HepG2 (cell line): Measurements from ENCODE around the gene NRGN. TPM values are rescaled to one million over a fixed set of nuclear protein-coding genes. Genes with fewer than 3 reads are reported as not detected.

Experiments
- ATAC-seq: fragments of 200-7000 bp; cut with Tn5 transposase; 3 replicates; pipeline ENCODE4 v1.9.1; 2020; ENCODE audit warnings: mild to moderate bottlenecking, moderate library complexity
- BruUV-seq: library from RNA; stranded (reverse); fragments of 400-500 nt; replicated peaks from 2 replicates; lab custom pipeline; 2021; lab: Mats Ljungman, UMichigan
- CTCF ChIA-PET: fragments of 300-600 bp; formaldehyde crosslinking; extraction: SDS; loops from one replicate; lab custom pipeline; 2021; ENCODE audit warnings: low total read pairs, inconsistent platforms, low intra/inter-chr PET ratio; lab: Yijun Ruan, JAX
- POLR2A ChIA-PET: fragments of 350-600 bp; sonication (Branson Sonifier 250); formaldehyde crosslinking; loops from one replicate; lab custom pipeline; 2020; ENCODE audit warnings: antibody characterized with exemption, inconsistent platforms; lab: Yijun Ruan, JAX
- DNase-seq: peaks from one replicate; pipeline ENCODE4 v3.0.0-alpha.2; 2015; ENCODE audit warnings: low spot score
- FAIRE-seq: peaks from 3 replicates; lab custom pipeline; 2011; peaks lifted over from hg19 to GRCh38; lab: Jason Lieb, UNC
- H2AFZ ChIP-seq: one replicate; pipeline ENCODE4 v1.6.1; 2011; ENCODE audit warnings: low read length, inconsistent platforms
- H3K27ac ChIP-seq: fragments of 300-600 bp; 3 replicates; pipeline ENCODE4 v1.8.0; 2011; ENCODE audit warnings: mixed run types, mild to moderate bottlenecking, mixed read lengths, low read length, inconsistent platforms; ENCODE audit not compliant: insufficient read depth; ENCODE audit errors: extremely low read length
- H3K27me3 ChIP-seq, 2 experiments: fragments of 200-600 bp in 1 of 2; 2 replicates in 1 of 2; 3 replicates in 1 of 2; pipeline versions ENCODE4 v1.6.0 to v1.8.0; 2011; ENCODE audit warnings: low read length in 2 of 2, mild to moderate bottlenecking in 2 of 2, moderate library complexity in 2 of 2, inconsistent platforms in 1 of 2; ENCODE audit not compliant: insufficient read depth in 2 of 2, control insufficient read depth in 1 of 2
- H3K36me3 ChIP-seq, 2 experiments: fragments of 200-600 bp in 1 of 2; replicated peaks in 1 of 2; 2 replicates in 1 of 2; 3 replicates in 1 of 2; pipeline versions ENCODE4 v1.5.1 to v1.8.0; 2011; ENCODE audit warnings: low read length in 2 of 2, inconsistent platforms in 1 of 2; ENCODE audit not compliant: insufficient read depth in 2 of 2, control insufficient read depth in 1 of 2
- H3K4me1 ChIP-seq: 2 replicates; pipeline ENCODE4 v1.5.1; 2012; ENCODE audit warnings: low read length, inconsistent platforms; ENCODE audit not compliant: insufficient read depth
- H3K4me2 ChIP-seq: 2 replicates; pipeline ENCODE4 v1.6.0; 2011; ENCODE audit warnings: low read depth, low read length, inconsistent platforms
- H3K4me3 ChIP-seq, 3 experiments: fragments of 200-600 bp in 1 of 3; sonication (generic), shearing (Covaris generic) in 1 of 3; replicated peaks in 1 of 3; 2 replicates each; pipeline ENCODE4 v1.5.1; 2011 to 2016; ENCODE audit warnings: low read length in 3 of 3, inconsistent platforms in 2 of 3, low read depth in 2 of 3, mild to moderate bottlenecking in 2 of 3, control low read depth in 1 of 3, mixed read lengths in 1 of 3; ENCODE audit not compliant: insufficient read depth in 1 of 3
- H3K79me2 ChIP-seq: one replicate; pipeline ENCODE4 v1.6.1; 2011; ENCODE audit warnings: low read length, inconsistent platforms; ENCODE audit not compliant: insufficient read depth
- H3K9ac ChIP-seq: 2 replicates; pipeline ENCODE4 v1.6.0; 2011; ENCODE audit warnings: mild to moderate bottlenecking, low read depth, low read length, inconsistent platforms; ENCODE audit not compliant: insufficient read depth
- H3K9me3 ChIP-seq: 2 replicates; pipeline ENCODE4 v1.5.1; 2012; ENCODE audit warnings: mild to moderate bottlenecking, low read length
- H4K20me1 ChIP-seq: 2 replicates; pipeline ENCODE4 v1.6.0; 2011; ENCODE audit warnings: inconsistent platforms, mild to moderate bottlenecking, low read length, moderate library complexity; ENCODE audit not compliant: insufficient read depth
- AGO1 ChIP-seq: fragments of 200-400 bp; formaldehyde crosslinking; IDR thresholded peaks from 2 replicates; pipeline ENCODE4 v1.6.1; 2017; ENCODE audit warnings: mild to moderate bottlenecking, low read depth, low read length, moderate library complexity; ENCODE audit not compliant: poor library complexity, severe bottlenecking
- CENPT ChIP-seq: sonication (generic); formaldehyde crosslinking; IDR thresholded peaks from 2 replicates; pipeline ENCODE4 v1.8.0; 2022; ENCODE audit warnings: low read depth, mild to moderate bottlenecking, moderate library complexity, missing genetic modification reagents
- GABPB1 ChIP-seq: IDR thresholded peaks from 2 replicates; pipeline ENCODE4 v1.6.1; 2016; ENCODE audit warnings: mild to moderate bottlenecking, missing genetic modification reagents, moderate library complexity, missing compliant biosample characterization
- KAT7 ChIP-seq: IDR thresholded peaks from 2 replicates; pipeline ENCODE4 v1.6.1; 2018; ENCODE audit warnings: borderline replicate concordance, missing compliant biosample characterization
- KDM2A ChIP-seq: sonication (generic); formaldehyde crosslinking; IDR thresholded peaks from 2 replicates; pipeline ENCODE4 v1.4.0; 2020; ENCODE audit warnings: low read depth, missing genetic modification reagents, borderline replicate concordance
- NFATC3 ChIP-seq: sonication (generic); formaldehyde crosslinking; IDR thresholded peaks from 2 replicates; pipeline ENCODE4 v1.5.1; 2020; ENCODE audit warnings: mild to moderate bottlenecking, missing genetic modification reagents
- NONO ChIP-seq, 2 experiments: fragments of 450-650 bp in 1 of 2; sonication (generic) in 1 of 2; formaldehyde crosslinking in 1 of 2; IDR thresholded peaks in 1 of 2; conservative IDR thresholded peaks in 1 of 2; 2 replicates each; pipeline versions ENCODE4 v1.6.1 to v1.8.0; 2017 to 2022; ENCODE audit warnings: mild to moderate bottlenecking in 1 of 2, missing genetic modification reagents in 1 of 2, moderate library complexity in 1 of 2
- PCBP1 ChIP-seq: fragments of 200-400 bp; formaldehyde crosslinking; IDR thresholded peaks from 2 replicates; pipeline ENCODE4 v1.6.1; 2017; ENCODE audit warnings: mild to moderate bottlenecking, low read depth, low read length, borderline replicate concordance
- PHF8 ChIP-seq: sonication (generic); formaldehyde crosslinking; IDR thresholded peaks from 2 replicates; pipeline ENCODE4 v1.5.0; 2020; ENCODE audit warnings: missing genetic modification reagents
- RAD21 ChIP-seq: fragments of 450-650 bp; formaldehyde crosslinking; IDR thresholded peaks from 2 replicates; pipeline ENCODE4 v1.5.0; 2020; ENCODE audit warnings: mild to moderate bottlenecking
- RBFOX2 ChIP-seq: fragments of 200-400 bp; formaldehyde crosslinking; IDR thresholded peaks from 2 replicates; pipeline ENCODE4 v1.6.1; 2017; ENCODE audit warnings: low read depth, mild to moderate bottlenecking, low read length
- RXRB ChIP-seq: IDR thresholded peaks from 2 replicates; pipeline ENCODE4 v1.6.1; 2016; ENCODE audit warnings: borderline replicate concordance, missing genetic modification reagents, missing compliant biosample characterization
- U2AF1 ChIP-seq: fragments of 200-400 bp; formaldehyde crosslinking; optimal IDR thresholded peaks from 2 replicates; pipeline ENCODE3; 2017; ENCODE audit warnings: mild to moderate bottlenecking, low read depth, low read length
- UBTF ChIP-seq: sonication (generic); formaldehyde crosslinking; IDR thresholded peaks from 2 replicates; pipeline ENCODE4 v1.4.0; 2020; ENCODE audit warnings: mild to moderate bottlenecking, missing genetic modification reagents
- ZFP91 ChIP-seq: sonication (generic); formaldehyde crosslinking; IDR thresholded peaks from 2 replicates; pipeline ENCODE4 v1.9.0; 2022; ENCODE audit warnings: missing genetic modification reagents, mild to moderate bottlenecking, borderline replicate concordance
- ZNF430 ChIP-seq: sonication (generic); formaldehyde crosslinking; IDR thresholded peaks from 2 replicates; pipeline ENCODE4 v1.9.0; 2021; ENCODE audit warnings: mild to moderate bottlenecking, missing genetic modification reagents
- ZNF547 ChIP-seq: sonication (generic); formaldehyde crosslinking; IDR thresholded peaks from 2 replicates; pipeline ENCODE4 v1.5.1; 2020; ENCODE audit warnings: mild to moderate bottlenecking, missing genetic modification reagents
- ZNF672 ChIP-seq: sonication (generic); formaldehyde crosslinking; IDR thresholded peaks from 2 replicates; pipeline ENCODE4 v1.8.1; 2022; ENCODE audit warnings: missing genetic modification reagents
- WGBS: methylation state at CpG from one replicate; pipeline ENCODE4 v1.1.6; 2017; ENCODE audit warnings: low lambda C conversion rate; 5-methylcytosine and 5-hydroxymethylcytosine counted together
- in situ Hi-C: cut with HindIII; loops from 2 replicates; pipeline ENCODE4 v1.10.0; 2017; ENCODE audit warnings: low pct_unique_long_range_greater_than_20kb; ENCODE audit not compliant: extremely low pct_ligation_motif_present
- intact Hi-C: fragments of 100-400 bp; cut with micrococcal nuclease; formaldehyde crosslinking; loops from one replicate; pipeline ENCODE4 v1.10.0; 2022; ENCODE audit not compliant: unreplicated experiment
- polyA plus RNA-seq, 8 experiments: library from polyadenylated mRNA; depleted of rRNA in 3 of 8; stranded (reverse) in 7 of 8; unstranded in 1 of 8; fragments of >200 nt; fragmentation: Illumina TruSeq in 4 of 8; extraction: Trizol in 4 of 8; gene quantifications; 2 replicates each; pipeline versions ENCODE4 v1.2.1 to v1.2.3, GENCODE V29; 2011 to 2016; ENCODE audit warnings: low read depth in 4 of 8, missing spikeins in 1 of 8, mixed read lengths in 1 of 8; ENCODE audit not compliant: insufficient read depth in 1 of 8
- total RNA-seq, 5 experiments: library from RNA; depleted of rRNA; stranded (reverse); fragments of >200 nt; fragmentation: Illumina TruSeq; extraction: Trizol; gene quantifications; 2 replicates each; pipeline ENCODE4 v1.2.3, GENCODE V29; 2016; ENCODE audit warnings: low read depth in 1 of 5

The NRGN gene
- total and polyA plus RNA-seq, 2 of the 13 experiments (the other 11 are each of a cell fraction or from before 2014, with no cell fraction given) = 0.22 TPM; not detected in 1

GRCh38 chr11:124762624-124763155 lies 22.9 kb downstream of the NRGN start:
- Histone ChIP-seq H3K9me3 (no peaks in the 10 kb centered on the region), H4K20me1 (no peaks in the 10 kb centered on the region), H3K36me3 (no peaks in the 10 kb centered on the region; a peak in 1 of 5 replicates), H3K9ac (peak overlapping the region; percentile 53), H3K79me2 (no peaks in the 10 kb centered on the region), H3K27ac (no peak overlapping the region), H3K27me3 (peaks cover 0 to 24% of the 10 kb centered on the region in 2 experiments; a peak in 4 of 5 replicates), H3K4me1 (peaks cover 72% of the 10 kb centered on the region), H3K4me3 (peak overlapping the region; percentile 60 to 89 (median 70)), H3K4me2 (peak overlapping the region; percentile 100), H2AFZ (peak overlapping the region; percentile 66)
- ChIA-PET CTCF (interaction anchor here (0.7 to 2.9 kb wide), 6 partner anchors 16 to 93 kb away, joined by 4 to 19 read pairs (median 13); partner anchors contain the start of gene SIAE), POLR2A (interaction anchor here (0.8 to 3.5 kb wide), 7 partner anchors 11 to 140 kb away, joined by 3 to 16 read pairs (median 8); partner anchors contain the start of genes MSANTD2, SIAE, SPA17 and TBRG1)
- ATAC-seq = peak; percentile 40
- in situ Hi-C loops = loop anchor here (5.0 kb wide), 1 partner anchor 90 kb away; the partner anchor contains the start of genes SIAE and SPA17
- FAIRE-seq = no peak
- intact Hi-C loops = loop anchor here (1.0 to 2.0 kb wide), 5 partner anchors 16 to 93 kb away; partner anchors contain the start of genes SIAE and SPA17
- DNase-seq = no peak
- no TSS peak for BruUV-seq
- WGBS = under 1% methylated on average over 19 of the region's 45 CpGs
- TF ChIP-seq U2AF1 (no peak), PHF8 (CRISPR knock-in tag) (0 out of 2 replicates have a peak, but pooled peaks have one; percentile 23), RAD21 (0 out of 2 replicates have a peak, but pooled peaks have one; percentile 16), NONO (IDR thresholded peaks at IDR 0.05) (no peak), NONO (CRISPR knock-in tag; conservative IDR thresholded peaks at IDR 0.05) (0 out of 2 replicates have a peak, but pooled peaks have one; percentile 28), KDM2A (CRISPR knock-in tag) (peak; percentile 72; the same call in 1 of the 2 replicates), ZFP91 (CRISPR knock-in tag) (0 out of 2 replicates have a peak, but pooled peaks have one; percentile 74), KAT7 (CRISPR knock-in tag) (0 out of 2 replicates have a peak, but pooled peaks have one; percentile 32), RXRB (CRISPR knock-in tag) (0 out of 2 replicates have a peak, but pooled peaks have one; percentile 4), GABPB1 (CRISPR knock-in tag) (peak; percentile 16; the same call in 1 of the 2 replicates), RBFOX2 (0 out of 2 replicates have a peak, but pooled peaks have one; percentile 9), AGO1 (peak; percentile 61), ZNF430 (CRISPR knock-in tag) (0 out of 2 replicates have a peak, but pooled peaks have one; percentile 15), CENPT (CRISPR knock-in tag) (no peak), PCBP1 (0 out of 2 replicates have a peak, but pooled peaks have one; percentile 10), ZNF672 (CRISPR knock-in tag) (no peak), UBTF (CRISPR knock-in tag) (0 out of 2 replicates have a peak, but pooled peaks have one; percentile 40), ZNF547 (CRISPR knock-in tag) (peak; percentile 45; the same call in 1 of the 2 replicates), NFATC3 (CRISPR knock-in tag) (no peak)
